T47D (cell line): ENCODE results near the gene KITLG.
"Not testable (repeated sequence)": the region's sequence is repeated elsewhere in the genome, so short reads cannot be mapped to it uniquely, and the experiment has no call there.

Experiments
- DNase-seq, 2 experiments: peaks; one replicate each; pipeline versions ENCODE4 v3.0.0 to v3.0.0-alpha.2; 2011 to 2012; ENCODE audit warnings: low read depth in 1 of 2, low spot score in 1 of 2
- JUND ChIP-seq: IDR thresholded peaks from 2 replicates; pipeline ENCODE4 v1.6.1; 2012; ENCODE audit warnings: low read depth
- in situ Hi-C: cut with HindIII; loops from 2 replicates; pipeline ENCODE4 v1.10.0; 2016; ENCODE audit warnings: low sequenced_read_pairs, low pct_unique_long_range_greater_than_20kb

The KITLG gene

GRCh38 chr12:88495031-88495430 lies 85.2 kb downstream of the KITLG start:
- no peak for TF ChIP-seq JUND
- DNase-seq, result no peak
- in situ Hi-C loops, result no loop called here

GRCh38 chr12:88494520-88494919 lies 85.8 kb downstream of the KITLG start:
- TF ChIP-seq JUND, result no peak
- in situ Hi-C loops, result no loop called here
- DNase-seq, result no peak

GRCh38 chr12:88493636-88494035 lies 86.6 kb downstream of the KITLG start:
- DNase-seq, result no peak

GRCh38 chr12:88490425-88490824 lies 89.8 kb downstream of the KITLG start:
- TF ChIP-seq JUND, result no peak
- in situ Hi-C loops, result no loop called here
- no peak for DNase-seq

More at GRCh38 chr12:88493636-88494035, 86.6 kb downstream of the KITLG start:
- in situ Hi-C loops, result no loop called here
- no peak for TF ChIP-seq JUND

- TF ChIP-seq JUND, result no peak
- no peak for DNase-seq
- in situ Hi-C loops, result no loop called here
Measured at GRCh38 chr12:88472775-88473174, 107.5 kb downstream of the KITLG start.

GRCh38 chr12:88472248-88472647 lies 108.0 kb downstream of the KITLG start:
- DNase-seq, result no peak
- TF ChIP-seq JUND, result no peak

GRCh38 chr12:88471331-88472045 lies 108.8 kb downstream of the KITLG start:
- DNase-seq, result peak in 1 of 2 experiments; percentile 47
- in situ Hi-C loops, result no loop called here
- TF ChIP-seq JUND, result no peak

More at GRCh38 chr12:88472248-88472647, 108.0 kb downstream of the KITLG start:
- in situ Hi-C loops, result no loop called here

GRCh38 chr12:88469154-88469553 lies 111.1 kb downstream of the KITLG start:
- in situ Hi-C loops, result no loop called here
- no peak for TF ChIP-seq JUND
- no peak for DNase-seq

- DNase-seq, result no peak
- no peak for TF ChIP-seq JUND
- in situ Hi-C loops, result no loop called here
Measured at GRCh38 chr12:88468581-88468980, 111.7 kb downstream of the KITLG start.

- in situ Hi-C loops, DNase-seq: not testable (repeated sequence)
Measured at GRCh38 chr12:88466708-88467107, 113.6 kb downstream of the KITLG start.

- TF ChIP-seq JUND, result no peak
- in situ Hi-C loops, result no loop called here
- DNase-seq, result no peak
Measured at GRCh38 chr12:88458327-88458726, 121.9 kb downstream of the KITLG start.

GRCh38 chr12:88453323-88453722 lies 126.9 kb downstream of the KITLG start:
- DNase-seq, result no peak
- in situ Hi-C loops, result no loop called here
- no peak for TF ChIP-seq JUND

- in situ Hi-C loops, result no loop called here
- TF ChIP-seq JUND, result no peak
- no peak for DNase-seq
Measured at GRCh38 chr12:88451205-88451604, 129.1 kb downstream of the KITLG start.

GRCh38 chr12:88450136-88450535 lies 130.1 kb downstream of the KITLG start:
- TF ChIP-seq JUND, result no peak
- in situ Hi-C loops, result no loop called here
- no peak for DNase-seq
